GM12891 (cell line): ENCODE data around the gene APOL4.
"Not testable (repeated sequence)": the region's sequence is repeated elsewhere in the genome, so short reads cannot be mapped to it uniquely, and the experiment has no call there.

Source experiments
- DNase-seq: peaks from one replicate; pipeline ENCODE4 v3.0.0; 2011; ENCODE audit warnings: low spot score; ENCODE audit not compliant: insufficient read length
- FAIRE-seq: peaks from 2 replicates; lab custom pipeline; 2011; peaks lifted over from hg19 to GRCh38; lab: Jason Lieb, UNC
- PAX5 ChIP-seq: IDR thresholded peaks from 2 replicates; pipeline ENCODE4 v1.6.1; 2011; ENCODE audit warnings: low read length, moderate library complexity, mild to moderate bottlenecking; ENCODE audit not compliant: insufficient read depth, severe bottlenecking
- POLR2A ChIP-seq: IDR thresholded peaks from 2 replicates; pipeline ENCODE4 v1.6.1; 2011; ENCODE audit warnings: low read depth, low read length, control low read depth
- POLR2AphosphoS5 ChIP-seq: IDR thresholded peaks from 2 replicates; pipeline ENCODE4 v1.6.1; 2011; ENCODE audit warnings: low read depth, low read length, control low read depth
- POU2F2 ChIP-seq: IDR thresholded peaks from 2 replicates; pipeline ENCODE4 v1.6.1; 2011; ENCODE audit warnings: low read depth, mild to moderate bottlenecking, control low read depth, low read length, moderate library complexity
- SPI1 ChIP-seq: IDR thresholded peaks from 2 replicates; pipeline ENCODE4 v1.6.1; 2011; ENCODE audit warnings: low read depth, low read length, control low read depth
- TAF1 ChIP-seq: IDR thresholded peaks from 2 replicates; pipeline ENCODE4 v1.6.1; 2011; ENCODE audit warnings: low read depth, low read length, control low read depth

The APOL4 gene

GRCh38 chr22:36228944-36229343 is 27.3 kb upstream of the APOL4 start:
- DNase-seq = no peak
- no peak for FAIRE-seq
- TF ChIP-seq SPI1 = no peak

GRCh38 chr22:36228369-36228768 is 26.8 kb upstream of the APOL4 start:
- not testable (repeated sequence) for DNase-seq, FAIRE-seq

- TF ChIP-seq TAF1 (no peak), PAX5 (no peak), POLR2AphosphoS5 (no peak), POLR2A (no peak), POU2F2 (no peak), SPI1 (no peak)
- DNase-seq = no peak
- no peak for FAIRE-seq
These were observed 26.2 kb upstream of the APOL4 start for GRCh38 chr22:36227806-36228205.

- DNase-seq (no peak), FAIRE-seq (no peak)
- TF ChIP-seq SPI1 = no peak
- no peak for TF ChIP-seq PAX5
These were observed 25.8 kb upstream of the APOL4 start for GRCh38 chr22:36227396-36227795.

- no peak for FAIRE-seq
- DNase-seq = no peak
- TF ChIP-seq POLR2A (no peak), TAF1 (no peak)
These were observed 24.6 kb upstream of the APOL4 start for GRCh38 chr22:36226189-36226588.

- DNase-seq = no peak
- no peak for FAIRE-seq
- TF ChIP-seq SPI1 (no peak), POLR2AphosphoS5 (no peak), POLR2A (no peak), TAF1 (no peak)
These were observed 23.8 kb upstream of the APOL4 start for GRCh38 chr22:36225333-36225922.

- TF ChIP-seq POLR2AphosphoS5 (no peak), TAF1 (no peak), SPI1 (no peak), POLR2A (no peak), PAX5 (no peak), POU2F2 (no peak)
- FAIRE-seq (no peak), DNase-seq (no peak)
These were observed 22.6 kb upstream of the APOL4 start for GRCh38 chr22:36224245-36224644.

GRCh38 chr22:36223504-36223903 is 21.9 kb upstream of the APOL4 start:
- DNase-seq (no peak), FAIRE-seq (no peak)
- TF ChIP-seq POLR2A = no peak

- no peak for TF ChIP-seq POLR2AphosphoS5
- TF ChIP-seq POU2F2 = no peak
- TF ChIP-seq SPI1 = no peak
- TF ChIP-seq POLR2A = no peak
- no peak for TF ChIP-seq TAF1
- no peak for TF ChIP-seq PAX5
- FAIRE-seq = no peak
- no peak for DNase-seq
These were observed 21.4 kb upstream of the APOL4 start for GRCh38 chr22:36222887-36223450.

- TF ChIP-seq SPI1 (no peak), POLR2A (no peak), POU2F2 (no peak), PAX5 (no peak), TAF1 (no peak), POLR2AphosphoS5 (no peak)
- DNase-seq (no peak), FAIRE-seq (peak; percentile 94)
These were observed 20.5 kb upstream of the APOL4 start for GRCh38 chr22:36221799-36222751.

GRCh38 chr22:36220451-36220921 is 18.9 kb upstream of the APOL4 start:
- FAIRE-seq (no peak), DNase-seq (no peak)
- TF ChIP-seq POU2F2 (no peak), POLR2A (no peak), TAF1 (no peak), PAX5 (no peak), SPI1 (no peak), POLR2AphosphoS5 (no peak)
